Measurements from ENCODE around the gene EGR1. TPM values are rescaled to one million over a fixed set of nuclear protein-coding genes. Genes with fewer than 3 reads are reported as not detected.
"Not testable (repeated sequence)": the region's sequence is repeated elsewhere in the genome, so short reads cannot be mapped to it uniquely, and the experiment has no call there.

The EGR1 gene
- polyA plus RNA-seq, 1 experiment, result 4.7 TPM

GRCh38 chr5:138469540-138470321 lies 4.5 kb downstream of the EGR1 start:
- no peak overlapping the region for H3K4me3 ChIP-seq (ENCODE audit: low read depth, low read length)
- peaks cover 8% of the 10 kb centered on the region for H3K36me3 ChIP-seq (ENCODE audit: control insufficient read depth, insufficient read depth, low read length)
- ChIA-PET CTCF (no interaction called here), POLR2A (interaction anchor here (1.0 kb wide), 1 partner anchor 74 kb away, joined by 3 read pairs; the partner anchor contains the start of gene ETF1)
- no peak for DNase-seq (ENCODE audit: low read depth)
- no peaks in the 10 kb centered on the region for H3K27me3 ChIP-seq (ENCODE audit: control insufficient read depth, insufficient read depth, low read length)
- TF ChIP-seq CTCF (IDR thresholded peaks at IDR 0.05; ENCODE audit: insufficient read depth, low read depth, low read length), result no peak

GRCh38 chr5:138470322-138471051 lies 5.2 kb downstream of the EGR1 start:
- CTCF ChIA-PET, result no interaction called here

GRCh38 chr5:138471052-138471361 lies 5.7 kb downstream of the EGR1 start:
- no peak overlapping the region for H3K4me3 ChIP-seq (ENCODE audit: low read depth, low read length)
- H3K36me3 ChIP-seq (ENCODE audit: control insufficient read depth, insufficient read depth, low read length), result peaks cover 8% of the 10 kb centered on the region
- TF ChIP-seq CTCF (IDR thresholded peaks at IDR 0.05; ENCODE audit: insufficient read depth, low read depth, low read length), result no peak
- no peaks in the 10 kb centered on the region for H3K27me3 ChIP-seq (ENCODE audit: control insufficient read depth, insufficient read depth, low read length)
- ChIA-PET CTCF (no interaction called here), POLR2A (no interaction called here)
- DNase-seq (ENCODE audit: low read depth), result no peak

More at GRCh38 chr5:138470322-138471051, 5.2 kb downstream of the EGR1 start:
- POLR2A ChIA-PET, result no interaction called here
- H3K27me3 ChIP-seq (ENCODE audit: control insufficient read depth, insufficient read depth, low read length), result no peaks in the 10 kb centered on the region
- DNase-seq (ENCODE audit: low read depth), result no peak
- H3K4me3 ChIP-seq (ENCODE audit: low read depth, low read length), result no peak overlapping the region
- peaks cover 8% of the 10 kb centered on the region for H3K36me3 ChIP-seq (ENCODE audit: control insufficient read depth, insufficient read depth, low read length)
- no peak for TF ChIP-seq CTCF (IDR thresholded peaks at IDR 0.05; ENCODE audit: insufficient read depth, low read depth, low read length)

GRCh38 chr5:138472353-138472752 lies 7.1 kb downstream of the EGR1 start:
- POLR2A ChIA-PET, result no interaction called here
- no peak for DNase-seq (ENCODE audit: low read depth)
- CTCF ChIA-PET, result interaction anchor here (1.2 kb wide), 1 partner anchor 31 kb away, joined by 3 read pairs; no protein-coding TSS in a partner anchor

GRCh38 chr5:138473151-138473550 lies 7.9 kb downstream of the EGR1 start:
- POLR2A ChIA-PET; H3K27me3 ChIP-seq (ENCODE audit: control insufficient read depth, insufficient read depth, low read length); H3K4me3 ChIP-seq (ENCODE audit: low read depth, low read length); H3K36me3 ChIP-seq (ENCODE audit: control insufficient read depth, insufficient read depth, low read length); DNase-seq (ENCODE audit: low read depth): not testable (repeated sequence)
- CTCF ChIA-PET, result interaction anchor here (1.2 kb wide), 1 partner anchor 31 kb away, joined by 3 read pairs; no protein-coding TSS in a partner anchor

More at GRCh38 chr5:138472353-138472752, 7.1 kb downstream of the EGR1 start:
- H3K27me3 ChIP-seq (ENCODE audit: control insufficient read depth, insufficient read depth, low read length), result no peaks in the 10 kb centered on the region
- TF ChIP-seq CTCF (IDR thresholded peaks at IDR 0.05; ENCODE audit: insufficient read depth, low read depth, low read length), result no peak
- peaks cover 4% of the 10 kb centered on the region for H3K36me3 ChIP-seq (ENCODE audit: control insufficient read depth, insufficient read depth, low read length)
- H3K4me3 ChIP-seq (ENCODE audit: low read depth, low read length), result no peak overlapping the region

Data from BJ (cell line).